OCI-LY3 (cell line): ENCODE data around the gene OR4B1.

Experiments used
- CTCF ChIP-seq: fragments of 200-600, 300-600 bp; sonication (generic); IDR thresholded peaks from 2 replicates; pipeline ENCODE4 v1.5.1; 2014; ENCODE audit warnings: antibody characterized with exemption, low read length, low read depth
- EZH2phosphoT487 ChIP-seq: fragments of 200-600 bp; shearing (Covaris generic); IDR thresholded peaks from 2 replicates; pipeline ENCODE4 v1.6.1; 2018; ENCODE audit warnings: antibody characterized with exemption, mixed run types, low read depth

DNA sequence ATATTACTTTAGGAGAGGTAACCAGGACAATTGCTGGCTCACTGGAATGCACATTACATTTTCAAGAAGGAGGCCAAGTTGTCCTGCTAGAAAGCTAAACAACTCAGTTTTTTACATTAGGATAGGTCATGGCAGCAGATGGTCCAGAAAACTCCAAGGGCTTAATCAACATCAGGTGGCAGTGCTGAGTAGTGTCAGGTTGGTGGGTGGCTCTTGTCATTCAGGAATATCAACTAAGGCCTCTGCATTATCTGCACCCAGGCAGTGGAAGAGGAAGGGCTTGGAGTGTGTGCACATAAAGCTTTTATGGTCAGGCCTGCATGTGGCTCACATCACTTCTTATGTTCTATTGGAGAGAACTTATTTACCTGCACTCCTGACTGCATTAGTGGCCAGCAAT, 32.2 kb upstream of the OR4B1 start:
- peak; percentile 32; the same call in 1 of the 2 replicates for TF ChIP-seq CTCF
- TF ChIP-seq EZH2phosphoT487 = no peak
